Nucleus accumbens (tissue), 56 donors: Measurements from ENCODE around the gene NDUFA5.

Experiments used
- DNase-seq, 56 donors: peaks; one replicate each; lab custom pipeline; 2025; lab: John Stamatoyannopoulos, UW

The NDUFA5 gene

GRCh38 chr7:123557398-123558288 lies at the start of gene NDUFA5:
NDUFA5 (minus strand) TSS chr7:123557818; CDS start chr7:123557795, 23 bp downstream.
- peak; percentile 49 to 99 (median 97) for DNase-seq

- no peak for DNase-seq
Measured at GRCh38 chr7:123604739-123605138, 47.1 kb upstream of the NDUFA5 start.

GRCh38 chr7:123602648-123603047 lies 45.0 kb upstream of the NDUFA5 start:
- DNase-seq: no peak

GRCh38 chr7:123601530-123601929 lies 43.9 kb upstream of the NDUFA5 start, which contains the start of gene ASB15:
ASB15 (plus strand) TSS chr7:123601821; CDS start chr7:123614503, 12,682 bp downstream.
- DNase-seq: no peak

- DNase-seq: no peak
Measured at GRCh38 chr7:123600876-123601275, 43.3 kb upstream of the NDUFA5 start.

- DNase-seq: no peak
Measured at GRCh38 chr7:123599766-123600165, 42.1 kb upstream of the NDUFA5 start.

GRCh38 chr7:123598657-123599056 lies 41.0 kb upstream of the NDUFA5 start:
- DNase-seq: no peak

GRCh38 chr7:123594813-123595241 lies 37.2 kb upstream of the NDUFA5 start:
- DNase-seq: no peak

- no peak for DNase-seq
Measured at GRCh38 chr7:123588376-123588775, 30.8 kb upstream of the NDUFA5 start.

- DNase-seq: no peak
Measured at GRCh38 chr7:123583821-123584220, 26.2 kb upstream of the NDUFA5 start.

- DNase-seq: no peak
Measured at GRCh38 chr7:123581162-123581459, 23.5 kb upstream of the NDUFA5 start.

GRCh38 chr7:123580406-123581161 lies 23.0 kb upstream of the NDUFA5 start:
- no peak for DNase-seq

- DNase-seq: no peak
Measured at GRCh38 chr7:123579416-123579815, 21.8 kb upstream of the NDUFA5 start.

- DNase-seq: no peak
Measured at GRCh38 chr7:123573896-123574467, 16.4 kb upstream of the NDUFA5 start.

- DNase-seq: no peak
Measured at GRCh38 chr7:123573341-123573740, 15.7 kb upstream of the NDUFA5 start.

- no peak for DNase-seq
Measured at GRCh38 chr7:123571684-123572083, 14.1 kb upstream of the NDUFA5 start.

- no peak for DNase-seq
Measured at GRCh38 chr7:123571187-123571586, 13.6 kb upstream of the NDUFA5 start.

GRCh38 chr7:123570390-123571182 lies 13.0 kb upstream of the NDUFA5 start:
- no peak for DNase-seq

- no peak for DNase-seq
Measured at GRCh38 chr7:123569352-123570010, 11.9 kb upstream of the NDUFA5 start.

GRCh38 chr7:123562121-123562520 lies 4.5 kb upstream of the NDUFA5 start:
- DNase-seq: no peak
